ENCODE measurements around the gene AOPEP.

Gene AOPEP

DNA sequence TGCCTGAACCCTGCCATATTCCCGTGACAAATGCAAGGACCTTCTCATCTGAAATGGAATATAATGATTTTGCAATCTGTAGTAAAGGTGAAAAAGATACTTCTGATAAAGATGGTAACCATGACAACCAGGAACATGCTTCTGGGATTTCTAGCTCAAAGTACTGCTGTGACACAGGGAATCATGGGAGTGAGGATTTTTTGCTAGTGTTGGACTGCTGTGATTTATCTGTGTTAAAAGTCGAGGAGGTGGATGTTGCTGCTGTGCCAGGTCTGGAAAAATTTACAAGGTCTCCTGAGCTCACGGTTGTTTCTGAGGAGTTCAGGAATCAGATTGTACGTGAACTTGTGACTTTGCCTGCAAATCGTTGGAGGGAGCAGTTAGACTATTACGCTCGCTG lies 33.5 kb downstream of the AOPEP start:
- no peaks in the 10 kb centered on the region for H3F3A ChIP-seq (ENCODE audit: low read depth)
- no peaks in the 10 kb centered on the region for H4K20me1 ChIP-seq (ENCODE audit: insufficient read depth, low read length, poor library complexity, severe bottlenecking)
- H3K79me2 ChIP-seq (ENCODE audit: insufficient read depth, low read length) = no peaks in the 10 kb centered on the region
- H2AFZ ChIP-seq (ENCODE audit: low read length) = no peak overlapping the region
- no peak overlapping the region for H3K4me3 ChIP-seq (ENCODE audit: low read length, poor library complexity, severe bottlenecking)
- H3K36me3 ChIP-seq (ENCODE audit: insufficient read depth, low read length) = peaks cover 11% of the 10 kb centered on the region; the same call in 1 of the 2 replicates
- no peak overlapping the region for H3K9ac ChIP-seq (ENCODE audit: low read depth, low read length, poor library complexity, severe bottlenecking)
- H3K9me3 ChIP-seq (ENCODE audit: insufficient read depth, low read depth, low read length) = no peaks in the 10 kb centered on the region
- no peaks in the 10 kb centered on the region for H3K9me2 ChIP-seq (replicated peaks; ENCODE audit: low read depth, low read length)
- no peak overlapping the region for H3K4me2 ChIP-seq (ENCODE audit: low read depth, low read length, poor library complexity, severe bottlenecking)
- peaks cover 5% of the 10 kb centered on the region for H3K4me1 ChIP-seq (ENCODE audit: insufficient read depth, low read length, poor library complexity, severe bottlenecking)
- TF ChIP-seq CTCF (conservative IDR thresholded peaks at IDR 0.05; ENCODE audit: low read length) = no peak
- TF ChIP-seq EZH2phosphoT487 (IDR thresholded peaks at IDR 0.05; ENCODE audit: borderline replicate concordance) = no peak
- H3K27me3 ChIP-seq (ENCODE audit: insufficient read depth, low read length, poor library complexity, severe bottlenecking) = no peaks in the 10 kb centered on the region

GRCh38 chr9:94760660-94761059 lies 34.2 kb downstream of the AOPEP start:
- no peak overlapping the region for H3K9ac ChIP-seq (ENCODE audit: low read depth, low read length, poor library complexity, severe bottlenecking)
- no peaks in the 10 kb centered on the region for H3F3A ChIP-seq (ENCODE audit: low read depth)
- no peaks in the 10 kb centered on the region for H3K9me2 ChIP-seq (replicated peaks; ENCODE audit: low read depth, low read length)
- H3K36me3 ChIP-seq (ENCODE audit: insufficient read depth, low read length) = peaks cover 11% of the 10 kb centered on the region; the same call in 1 of the 2 replicates
- no peaks in the 10 kb centered on the region for H3K27me3 ChIP-seq (ENCODE audit: insufficient read depth, low read length, poor library complexity, severe bottlenecking)
- TF ChIP-seq EZH2phosphoT487 (IDR thresholded peaks at IDR 0.05; ENCODE audit: borderline replicate concordance) (no peak), CTCF (conservative IDR thresholded peaks at IDR 0.05; ENCODE audit: low read length) (no peak)
- H3K9me3 ChIP-seq (ENCODE audit: insufficient read depth, low read depth, low read length) = no peaks in the 10 kb centered on the region
- no peak overlapping the region for H3K4me3 ChIP-seq (ENCODE audit: low read length, poor library complexity, severe bottlenecking)
- peaks cover 5% of the 10 kb centered on the region for H3K4me1 ChIP-seq (ENCODE audit: insufficient read depth, low read length, poor library complexity, severe bottlenecking)
- H4K20me1 ChIP-seq (ENCODE audit: insufficient read depth, low read length, poor library complexity, severe bottlenecking) = no peaks in the 10 kb centered on the region
- H3K79me2 ChIP-seq (ENCODE audit: insufficient read depth, low read length) = no peaks in the 10 kb centered on the region
- no peak overlapping the region for H3K4me2 ChIP-seq (ENCODE audit: low read depth, low read length, poor library complexity, severe bottlenecking)
- no peak overlapping the region for H2AFZ ChIP-seq (ENCODE audit: low read length)

- Histone ChIP-seq H2AFZ (ENCODE audit: low read length) (no peak overlapping the region), H3F3A (ENCODE audit: low read depth) (no peaks in the 10 kb centered on the region), H3K79me2 (ENCODE audit: insufficient read depth, low read length) (no peaks in the 10 kb centered on the region), H3K4me3 (ENCODE audit: low read length, poor library complexity, severe bottlenecking) (no peak overlapping the region), H3K9me3 (ENCODE audit: insufficient read depth, low read depth, low read length) (no peaks in the 10 kb centered on the region), H3K9me2 (replicated peaks; ENCODE audit: low read depth, low read length) (no peaks in the 10 kb centered on the region), H3K4me1 (ENCODE audit: insufficient read depth, low read length, poor library complexity, severe bottlenecking) (peaks cover 5% of the 10 kb centered on the region), H4K20me1 (ENCODE audit: insufficient read depth, low read length, poor library complexity, severe bottlenecking) (no peaks in the 10 kb centered on the region), H3K9ac (ENCODE audit: low read depth, low read length, poor library complexity, severe bottlenecking) (no peak overlapping the region), H3K4me2 (ENCODE audit: low read depth, low read length, poor library complexity, severe bottlenecking) (no peak overlapping the region), H3K27me3 (ENCODE audit: insufficient read depth, low read length, poor library complexity, severe bottlenecking) (no peaks in the 10 kb centered on the region), H3K36me3 (ENCODE audit: insufficient read depth, low read length) (peaks cover 11% of the 10 kb centered on the region; the same call in 1 of the 2 replicates)
- TF ChIP-seq EZH2phosphoT487 (IDR thresholded peaks at IDR 0.05; ENCODE audit: borderline replicate concordance) = no peak
- no peak for TF ChIP-seq CTCF (conservative IDR thresholded peaks at IDR 0.05; ENCODE audit: low read length)
Measured at GRCh38 chr9:94761481-94761880, 35.0 kb downstream of the AOPEP start.
